IPS-NIHi11 (cell line): ENCODE results near the gene TUBA4A.
"Not testable (repeated sequence)": the region's sequence is repeated elsewhere in the genome, so short reads cannot be mapped to it uniquely, and the experiment has no call there.

Experiments used
- DNase-seq: peaks from one replicate; pipeline ENCODE4 v3.0.0; 2012; ENCODE audit warnings: mixed read lengths, low spot score

Gene TUBA4A

DNA sequence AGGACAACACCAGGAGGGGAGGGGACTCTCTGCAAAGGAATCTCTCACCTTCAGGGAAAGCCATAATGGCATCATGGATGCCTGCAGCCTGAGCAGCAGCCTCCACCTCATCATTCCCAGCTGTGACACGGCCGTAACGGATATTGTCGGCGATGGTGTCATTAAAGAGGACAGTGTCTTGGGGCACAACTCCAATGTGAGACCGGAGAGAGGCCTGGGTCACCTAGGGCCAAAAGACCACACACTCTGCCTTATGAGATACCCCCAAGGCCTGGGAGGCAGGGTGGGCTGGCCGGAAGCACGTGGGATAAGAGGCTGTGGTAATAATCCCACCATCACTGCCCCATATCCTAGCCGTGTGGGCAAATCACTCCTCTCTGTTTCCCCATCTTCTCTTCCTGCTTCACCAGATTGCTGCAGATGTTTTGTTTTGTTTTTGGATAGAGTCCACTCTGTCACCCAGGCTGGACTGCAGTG lies 42.8 kb downstream of the TUBA4A start:
- DNase-seq = no peak

- DNase-seq = no peak
These were observed 43.4 kb downstream of the TUBA4A start for GRCh38 chr2:219210196-219210885.

GRCh38 chr2:219209236-219210195 lies 44.2 kb downstream of the TUBA4A start:
- no peak for DNase-seq

- DNase-seq = no peak
These were observed 45.6 kb downstream of the TUBA4A start for GRCh38 chr2:219207884-219208740.

GRCh38 chr2:219207134-219207883 lies 46.4 kb downstream of the TUBA4A start:
- no peak for DNase-seq

GRCh38 chr2:219206328-219207133 lies 47.2 kb downstream of the TUBA4A start, which contains the start of gene ZFAND2B:
ZFAND2B (plus strand) TSS chr2:219206782; CDS start chr2:219206988, 206 bp downstream.
- DNase-seq = peak; percentile 100

DNA sequence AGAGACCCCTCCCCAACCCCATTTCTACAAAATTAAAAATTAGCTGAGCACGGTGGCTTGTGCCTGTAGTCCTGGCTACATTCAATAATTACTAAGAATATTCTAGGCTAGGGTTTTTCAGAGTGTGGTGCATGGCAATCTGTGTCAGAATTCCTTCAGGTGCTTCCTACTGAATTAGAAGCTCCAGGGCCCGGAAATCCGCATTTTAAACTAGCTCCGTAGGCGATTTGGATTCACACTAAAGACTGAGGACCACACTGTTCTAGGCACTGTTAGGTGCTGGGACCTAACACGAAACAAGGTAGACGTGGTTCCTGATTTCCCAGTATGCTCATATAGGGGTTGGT lies 47.8 kb downstream of the TUBA4A start:
- no peak for DNase-seq

DNA sequence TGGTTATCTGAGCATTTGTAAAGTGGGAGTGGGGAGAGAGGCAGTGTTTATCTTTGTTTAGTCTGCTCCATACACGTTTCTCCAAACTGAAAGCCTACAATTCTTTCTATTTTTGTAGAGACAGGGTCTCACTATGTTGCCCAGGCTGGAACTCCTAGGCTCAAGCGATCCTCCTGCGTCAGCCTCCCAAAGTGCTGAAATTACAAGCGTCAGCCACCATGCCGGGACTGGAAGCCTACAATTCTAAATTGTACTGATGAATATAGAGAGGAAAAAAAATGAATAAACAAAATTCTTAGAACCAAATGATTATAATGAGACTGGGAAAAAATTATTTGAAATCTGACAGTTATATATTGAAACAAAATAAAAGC lies 48.6 kb downstream of the TUBA4A start:
- DNase-seq = no peak

GRCh38 chr2:219204425-219205164 lies 49.1 kb downstream of the TUBA4A start:
- DNase-seq = no peak

- not testable (repeated sequence) for DNase-seq
These were observed 52.4 kb downstream of the TUBA4A start for GRCh38 chr2:219201331-219201730.

DNA sequence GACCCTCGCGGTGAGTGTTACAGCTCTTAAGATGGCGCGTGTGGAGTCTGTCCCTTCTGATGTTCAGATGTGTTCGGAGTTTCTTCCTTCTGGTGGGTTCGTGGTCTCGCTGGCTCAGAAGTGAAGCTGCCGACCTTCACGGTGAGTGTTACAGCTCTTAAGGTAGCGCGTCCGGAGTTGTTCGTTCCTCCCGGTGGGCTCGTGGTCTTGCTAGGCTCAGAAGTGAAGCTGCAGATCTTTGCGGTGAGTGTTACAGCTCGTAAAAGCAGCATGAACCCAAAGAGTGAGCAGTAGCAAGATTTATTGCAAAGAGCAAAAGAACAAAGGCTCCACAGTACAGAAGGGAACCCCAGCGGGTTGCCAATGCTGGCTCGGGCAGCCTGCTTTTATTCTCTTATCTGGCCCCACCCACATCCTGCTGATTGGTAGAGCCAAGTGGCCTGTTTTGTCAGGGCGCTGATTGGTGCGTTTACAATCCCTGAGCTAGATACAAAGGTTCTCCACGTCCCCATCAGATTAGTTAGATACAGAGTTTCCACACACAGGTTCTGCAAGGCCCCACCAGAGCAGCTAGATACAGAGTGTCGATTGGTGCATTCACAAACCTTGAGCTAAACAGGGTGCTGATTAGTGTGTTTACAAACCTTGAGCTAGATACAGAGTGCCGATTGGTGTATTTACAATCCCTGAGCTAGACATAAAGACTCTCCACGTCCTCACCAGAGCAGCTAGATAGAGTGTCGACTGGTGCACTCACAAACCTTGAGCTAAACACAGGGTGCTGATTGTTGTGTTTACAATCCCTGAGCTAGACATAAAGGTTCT lies 53.0 kb downstream of the TUBA4A start:
- DNase-seq = not testable (repeated sequence)
